GM23248 (cell line): ENCODE data around the gene ICAM1.

Experiments
- EZH2 ChIP-seq: fragments of 200-600 bp; sonication (generic); IDR thresholded peaks from 2 replicates; pipeline ENCODE4 v1.6.1; 2018; ENCODE audit warnings: antibody characterized with exemption, mild to moderate bottlenecking; ENCODE audit not compliant: insufficient read depth, poor library complexity, severe bottlenecking
- EZH2phosphoT487 ChIP-seq: fragments of 200-600 bp; sonication (generic); IDR thresholded peaks from 2 replicates; pipeline ENCODE4 v1.6.1; 2018; ENCODE audit warnings: antibody characterized with exemption, moderate library complexity, mild to moderate bottlenecking, low read depth; ENCODE audit not compliant: insufficient read depth

DNA sequence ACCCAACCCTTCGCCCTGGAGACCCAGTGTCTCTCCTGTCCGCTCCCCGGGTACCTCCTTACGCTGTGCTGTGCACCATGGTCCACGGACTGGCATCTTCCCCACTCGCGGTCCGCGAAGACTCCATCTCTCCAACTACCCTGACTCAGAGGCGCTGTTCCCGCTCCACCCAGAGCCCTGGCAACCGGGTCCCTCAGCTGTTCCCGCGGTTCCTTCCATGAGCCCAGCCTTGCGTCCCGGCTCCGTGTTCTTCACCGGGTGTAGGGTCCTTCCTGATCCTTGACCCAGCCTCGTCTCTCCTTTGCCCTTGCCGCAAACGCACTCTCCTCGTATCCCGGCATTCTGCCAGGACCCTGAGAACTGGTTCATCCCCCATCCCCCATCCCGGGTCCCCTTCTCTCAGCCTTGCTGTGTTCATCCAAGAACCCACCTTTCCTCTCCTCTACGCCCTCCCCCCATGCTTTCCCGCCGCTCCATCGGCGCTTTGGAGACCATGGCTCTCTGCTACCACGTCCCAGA lies 19.5 kb downstream of the ICAM1 start:
- no peak for TF ChIP-seq EZH2phosphoT487
- no peak for TF ChIP-seq EZH2
